Non-pigmented ciliary epithelial cell (primary cell): Measurements from ENCODE around the gene NUP62CL.
"Not testable (repeated sequence)": the region's sequence is repeated elsewhere in the genome, so short reads cannot be mapped to it uniquely, and the experiment has no call there.

Source experiments
- DNase-seq: peaks from one replicate; pipeline ENCODE4 v3.0.0-alpha.2; 2010; ENCODE audit warnings: low read depth

Gene NUP62CL

GRCh38 chrX:107205770-107206696, at the start of gene NUP62CL, which contains the start of gene DNAAF6:
NUP62CL (minus strand) TSS chrX:107206433; CDS start chrX:107175146, 31,287 bp downstream.
DNAAF6 (plus strand) TSS chrX:107206611; CDS start chrX:107212876, 6,265 bp downstream.
- DNase-seq = no peak

- no peak for DNase-seq
These were observed 22.2 kb upstream of the NUP62CL start for GRCh38 chrX:107228486-107228819.

GRCh38 chrX:107227780-107228485, 21.7 kb upstream of the NUP62CL start:
- DNase-seq = no peak

GRCh38 chrX:107226757-107227156, 20.5 kb upstream of the NUP62CL start:
- DNase-seq = no peak

GRCh38 chrX:107213477-107213876, 7.2 kb upstream of the NUP62CL start:
- no peak for DNase-seq

GRCh38 chrX:107207943-107208342, 1.7 kb upstream of the NUP62CL start:
- DNase-seq = no peak

GRCh38 chrX:107207089-107207488, 856 bp upstream of the NUP62CL start:
- DNase-seq = no peak

- no peak for DNase-seq
These were observed 448 bp upstream of the NUP62CL start for GRCh38 chrX:107206697-107207065.

GRCh38 chrX:107204068-107204605, 2.1 kb downstream of the NUP62CL start:
- no peak for DNase-seq

GRCh38 chrX:107199491-107199890, 6.7 kb downstream of the NUP62CL start:
- no peak for DNase-seq

GRCh38 chrX:107198074-107198473, 8.2 kb downstream of the NUP62CL start:
- DNase-seq = not testable (repeated sequence)

- DNase-seq = no peak
These were observed 8.9 kb downstream of the NUP62CL start for GRCh38 chrX:107197319-107197718.

- no peak for DNase-seq
These were observed 34.7 kb downstream of the NUP62CL start for GRCh38 chrX:107171369-107172102.

- no peak for DNase-seq
These were observed 37.5 kb downstream of the NUP62CL start for GRCh38 chrX:107168712-107169111.

GRCh38 chrX:107168257-107168656, 38.0 kb downstream of the NUP62CL start:
- DNase-seq = no peak

GRCh38 chrX:107167163-107167921, 38.9 kb downstream of the NUP62CL start:
- DNase-seq = no peak

- DNase-seq = not testable (repeated sequence)
These were observed 48.6 kb downstream of the NUP62CL start for GRCh38 chrX:107157618-107158017.

- not testable (repeated sequence) for DNase-seq
These were observed 50.4 kb downstream of the NUP62CL start for GRCh38 chrX:107155621-107156430.

- DNase-seq = no peak
These were observed 51.2 kb downstream of the NUP62CL start for GRCh38 chrX:107154787-107155620.

GRCh38 chrX:107153005-107153404, 53.2 kb downstream of the NUP62CL start:
- no peak for DNase-seq
